ENCODE results near the gene SORCS2.

SORCS2 gene

GRCh38 chr4:7704091-7704490, 511.8 kb downstream of the SORCS2 start:
- ATAC-seq = no peak
- Mint-ChIP-seq H3K27me3 (peaks cover 17% of the 10 kb centered on the region), H3K4me1 (no peaks in the 10 kb centered on the region), H3K4me3 (no peak overlapping the region), H3K36me3 (no peaks in the 10 kb centered on the region), H3K9me3 (no peaks in the 10 kb centered on the region), H3K27ac (no peak overlapping the region)

GRCh38 chr4:7704625-7705024, 512.3 kb downstream of the SORCS2 start:
- peaks cover 17% of the 10 kb centered on the region for H3K27me3 Mint-ChIP-seq
- H3K36me3 Mint-ChIP-seq = no peaks in the 10 kb centered on the region
- H3K9me3 Mint-ChIP-seq = no peaks in the 10 kb centered on the region
- H3K4me3 Mint-ChIP-seq = no peak overlapping the region
- H3K27ac Mint-ChIP-seq = no peak overlapping the region
- ATAC-seq = no peak
- no peaks in the 10 kb centered on the region for H3K4me1 Mint-ChIP-seq

- H3K36me3 Mint-ChIP-seq = no peaks in the 10 kb centered on the region
- H3K4me1 Mint-ChIP-seq = no peaks in the 10 kb centered on the region
- no peaks in the 10 kb centered on the region for H3K9me3 Mint-ChIP-seq
- H3K4me3 Mint-ChIP-seq = no peak overlapping the region
- ATAC-seq = no peak
- no peak overlapping the region for H3K27ac Mint-ChIP-seq
- H3K27me3 Mint-ChIP-seq = peaks cover 17% of the 10 kb centered on the region
Measured at GRCh38 chr4:7705062-7705461, 512.7 kb downstream of the SORCS2 start.

- Mint-ChIP-seq H3K27me3 (peaks cover 17% of the 10 kb centered on the region), H3K4me1 (no peaks in the 10 kb centered on the region), H3K4me3 (no peak overlapping the region), H3K36me3 (no peaks in the 10 kb centered on the region), H3K27ac (no peak overlapping the region), H3K9me3 (no peaks in the 10 kb centered on the region)
- no peak for ATAC-seq
Measured at GRCh38 chr4:7705593-7705992, 513.3 kb downstream of the SORCS2 start.

DNA sequence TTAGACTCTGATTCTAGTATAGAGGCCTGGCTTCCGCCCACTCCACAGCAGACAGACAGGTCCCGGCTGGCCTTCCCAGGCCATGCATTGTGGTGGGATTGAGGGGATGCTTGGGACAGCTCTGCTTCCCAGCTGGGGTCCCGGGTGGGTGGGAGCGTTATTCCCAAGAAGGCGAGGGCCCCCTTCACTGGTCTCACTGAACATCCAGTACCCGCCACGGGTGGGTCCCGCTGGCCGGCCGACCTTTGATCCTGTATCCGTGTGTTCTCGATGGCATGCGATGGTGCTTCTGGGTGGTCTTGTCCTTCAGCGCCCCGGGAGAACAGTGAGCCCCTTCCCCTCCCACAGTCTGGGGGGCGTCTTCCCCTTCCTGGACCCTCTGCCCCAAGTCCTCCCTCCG, 515.9 kb downstream of the SORCS2 start:
- no peak for ATAC-seq
- Mint-ChIP-seq H3K36me3 (no peaks in the 10 kb centered on the region), H3K27ac (no peak overlapping the region), H3K27me3 (peaks cover 5% of the 10 kb centered on the region), H3K4me3 (no peak overlapping the region), H3K9me3 (no peaks in the 10 kb centered on the region), H3K4me1 (no peaks in the 10 kb centered on the region)

DNA sequence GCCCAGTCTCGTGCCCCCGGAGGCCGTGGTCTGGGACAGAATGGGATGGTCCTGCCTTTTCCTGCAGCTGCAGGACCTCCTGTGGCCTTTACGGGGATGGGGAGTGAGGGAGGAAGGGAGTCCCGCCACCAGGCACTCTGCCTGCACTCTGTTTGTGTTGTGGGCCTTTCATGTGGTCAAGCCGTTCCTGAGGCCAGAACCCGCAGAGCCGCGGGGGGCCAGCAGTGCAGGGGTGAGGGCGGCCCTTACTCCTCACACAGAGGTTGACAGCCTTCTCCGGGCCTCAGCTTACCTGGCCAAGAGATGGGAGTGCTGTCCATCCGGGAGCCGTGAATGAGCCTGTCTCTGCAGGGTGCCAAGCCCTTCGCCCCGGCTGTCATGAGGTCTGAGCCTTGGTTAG, 516.6 kb downstream of the SORCS2 start:
- no peaks in the 10 kb centered on the region for H3K27me3 Mint-ChIP-seq
- no peaks in the 10 kb centered on the region for H3K36me3 Mint-ChIP-seq

DNA sequence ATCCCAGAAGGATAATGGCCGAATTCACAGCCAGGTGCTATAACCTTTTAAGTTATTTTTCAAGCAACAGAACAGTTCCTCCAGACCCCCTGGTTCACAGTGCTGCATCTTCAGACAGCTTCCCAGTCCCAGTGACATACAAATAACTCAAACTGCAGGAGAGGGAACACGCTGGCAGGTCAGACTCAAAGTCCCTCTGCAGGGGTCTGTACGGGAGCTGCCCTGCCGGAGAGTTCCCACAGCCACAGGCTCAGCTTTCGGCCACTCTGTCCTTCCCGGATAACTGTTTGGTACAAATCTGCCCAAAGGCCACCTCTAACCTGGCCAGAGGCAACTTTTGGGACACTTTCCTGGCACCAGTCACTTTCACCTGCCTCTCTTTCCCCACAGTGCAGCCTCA, 517.1 kb downstream of the SORCS2 start:
- no peak for ATAC-seq
- Mint-ChIP-seq H3K27me3 (no peaks in the 10 kb centered on the region), H3K4me1 (no peaks in the 10 kb centered on the region), H3K9me3 (no peaks in the 10 kb centered on the region), H3K4me3 (no peak overlapping the region), H3K36me3 (no peaks in the 10 kb centered on the region), H3K27ac (no peak overlapping the region)

More for the DNA sequence above, 516.6 kb downstream of the SORCS2 start:
- no peak for ATAC-seq
- Mint-ChIP-seq H3K27ac (no peak overlapping the region), H3K4me1 (no peaks in the 10 kb centered on the region), H3K4me3 (no peak overlapping the region), H3K9me3 (no peaks in the 10 kb centered on the region)

GRCh38 chr4:7710126-7710525, 517.8 kb downstream of the SORCS2 start:
- Mint-ChIP-seq H3K4me3 (no peak overlapping the region), H3K9me3 (peaks cover 4% of the 10 kb centered on the region), H3K27me3 (peaks cover 5% of the 10 kb centered on the region), H3K27ac (no peak overlapping the region), H3K4me1 (no peaks in the 10 kb centered on the region), H3K36me3 (peaks cover 5% of the 10 kb centered on the region)
- no peak for ATAC-seq

DNA sequence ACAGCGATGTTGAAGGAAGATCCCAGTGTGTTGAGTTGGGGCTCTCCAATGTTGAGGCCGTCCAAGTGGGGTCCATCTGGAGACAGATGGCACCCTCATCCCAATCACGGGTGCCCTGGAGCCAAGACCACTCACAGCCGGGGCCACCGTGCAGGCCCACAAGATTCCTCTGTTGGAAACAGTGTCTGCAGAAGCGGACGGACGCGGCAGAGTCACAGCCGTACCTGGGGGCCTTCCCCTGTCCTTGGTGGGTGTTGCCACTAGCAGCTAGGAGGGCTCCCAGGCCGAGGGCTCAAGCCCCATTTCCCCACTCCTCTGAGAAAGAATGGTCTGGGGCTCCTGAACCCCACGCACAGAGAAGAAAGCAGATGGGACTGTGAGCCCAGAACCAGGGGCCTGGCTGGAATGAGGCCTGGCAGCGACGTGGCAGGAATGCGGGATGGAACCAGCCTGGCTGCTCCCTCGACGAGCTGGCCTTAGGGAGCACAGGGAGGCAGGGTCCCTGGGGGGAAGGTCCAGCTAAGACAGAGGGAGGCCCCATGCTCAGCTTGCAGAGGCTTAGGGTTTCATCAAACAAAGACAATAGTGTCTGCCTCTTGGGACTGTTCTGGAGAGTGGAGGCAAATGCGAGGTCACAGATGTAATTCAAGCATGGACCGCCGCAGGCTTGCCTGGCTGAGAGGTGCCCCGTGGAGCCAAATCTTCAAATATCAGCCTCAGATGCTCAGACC, 518.4 kb downstream of the SORCS2 start:
- Mint-ChIP-seq H3K4me3 (no peak overlapping the region), H3K36me3 (peaks cover 5% of the 10 kb centered on the region), H3K4me1 (no peaks in the 10 kb centered on the region), H3K9me3 (peaks cover 4% of the 10 kb centered on the region), H3K27ac (no peak overlapping the region), H3K27me3 (peaks cover 11% of the 10 kb centered on the region)
- ATAC-seq = no peak

- Mint-ChIP-seq H3K36me3 (peaks cover 5% of the 10 kb centered on the region), H3K9me3 (peaks cover 8% of the 10 kb centered on the region), H3K4me1 (no peaks in the 10 kb centered on the region), H3K4me3 (no peak overlapping the region), H3K27me3 (peaks cover 17% of the 10 kb centered on the region), H3K27ac (no peak overlapping the region)
- ATAC-seq = no peak
Measured at GRCh38 chr4:7711307-7711963, 519.1 kb downstream of the SORCS2 start.

GRCh38 chr4:7712021-7712671, 519.8 kb downstream of the SORCS2 start:
- peaks cover 24% of the 10 kb centered on the region for H3K27me3 Mint-ChIP-seq
- peaks cover 5% of the 10 kb centered on the region for H3K36me3 Mint-ChIP-seq
- H3K4me1 Mint-ChIP-seq = no peaks in the 10 kb centered on the region
- H3K4me3 Mint-ChIP-seq = no peak overlapping the region
- peaks cover 9% of the 10 kb centered on the region for H3K9me3 Mint-ChIP-seq
- ATAC-seq = no peak
- H3K27ac Mint-ChIP-seq = no peak overlapping the region

DNA sequence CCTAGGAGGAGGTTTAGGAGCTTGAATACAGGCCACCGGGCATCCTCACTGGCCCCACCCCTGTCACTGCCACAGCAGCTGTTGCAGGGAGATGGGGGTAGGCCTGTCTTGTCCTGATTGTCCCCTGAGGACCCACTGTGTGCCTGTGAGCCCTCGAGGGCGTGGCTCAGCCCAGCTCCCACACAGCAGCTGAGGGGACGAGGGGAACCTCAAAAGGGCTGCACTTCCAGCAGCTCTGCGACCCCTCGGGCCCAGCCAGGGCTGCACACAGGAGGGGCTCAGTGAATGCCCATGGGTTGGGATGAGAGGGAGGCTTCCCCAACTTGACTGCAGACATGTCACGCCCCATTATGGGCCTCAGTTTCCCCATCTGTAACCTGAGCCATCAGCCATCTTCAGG, 521.4 kb downstream of the SORCS2 start:
- H3K27me3 Mint-ChIP-seq = peaks cover 40% of the 10 kb centered on the region
- peaks cover 9% of the 10 kb centered on the region for H3K9me3 Mint-ChIP-seq
- no peak overlapping the region for H3K4me3 Mint-ChIP-seq
- H3K36me3 Mint-ChIP-seq = peaks cover 5% of the 10 kb centered on the region
- no peaks in the 10 kb centered on the region for H3K4me1 Mint-ChIP-seq
- H3K27ac Mint-ChIP-seq = no peak overlapping the region
- ATAC-seq = no peak

- Mint-ChIP-seq H3K4me3 (no peak overlapping the region), H3K27ac (no peak overlapping the region), H3K4me1 (no peaks in the 10 kb centered on the region), H3K9me3 (peaks cover 9% of the 10 kb centered on the region), H3K36me3 (peaks cover 5% of the 10 kb centered on the region), H3K27me3 (peaks cover 42% of the 10 kb centered on the region)
- ATAC-seq = no peak
Measured at GRCh38 chr4:7714176-7714575, 521.8 kb downstream of the SORCS2 start.

DNA sequence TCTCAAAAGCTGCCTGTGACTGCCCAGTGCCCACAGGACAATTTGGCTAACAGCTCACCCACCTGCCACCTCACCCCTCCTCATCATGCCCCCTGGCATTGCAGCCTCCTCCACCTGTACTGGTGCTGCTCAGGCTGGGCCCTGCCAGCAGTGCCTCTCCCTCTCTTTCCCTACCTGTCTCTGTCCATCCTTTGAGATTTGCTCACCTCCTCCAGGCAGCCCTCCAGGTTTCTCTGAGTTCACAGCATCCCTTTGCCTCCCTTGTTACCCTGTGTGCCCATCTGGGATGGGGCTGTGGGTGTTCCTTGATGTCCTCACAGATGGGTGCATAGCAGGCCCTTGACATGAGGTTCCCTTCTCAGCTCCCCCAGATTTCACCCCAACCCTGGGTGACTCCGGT, 522.4 kb downstream of the SORCS2 start:
- H3K4me3 Mint-ChIP-seq = no peak overlapping the region
- no peaks in the 10 kb centered on the region for H3K4me1 Mint-ChIP-seq
- H3K36me3 Mint-ChIP-seq = peaks cover 5% of the 10 kb centered on the region
- H3K27me3 Mint-ChIP-seq = peaks cover 42% of the 10 kb centered on the region
- no peak overlapping the region for H3K27ac Mint-ChIP-seq
- ATAC-seq = no peak
- peaks cover 9% of the 10 kb centered on the region for H3K9me3 Mint-ChIP-seq

GRCh38 chr4:7715271-7716009, 523.1 kb downstream of the SORCS2 start:
- peaks cover 5% of the 10 kb centered on the region for H3K36me3 Mint-ChIP-seq
- H3K27ac Mint-ChIP-seq = no peak overlapping the region
- H3K4me1 Mint-ChIP-seq = no peaks in the 10 kb centered on the region
- no peak for ATAC-seq
- peaks cover 9% of the 10 kb centered on the region for H3K9me3 Mint-ChIP-seq
- no peak overlapping the region for H3K4me3 Mint-ChIP-seq
- peaks cover 42% of the 10 kb centered on the region for H3K27me3 Mint-ChIP-seq
